ENCODE data around the gene BMP6.
"Not testable (repeated sequence)": the region's sequence is repeated elsewhere in the genome, so short reads cannot be mapped to it uniquely, and the experiment has no call there.

BMP6 gene

GRCh38 chr6:7812623-7813022 lies 86.7 kb downstream of the BMP6 start:
- no peak overlapping the region for H3K23ac ChIP-seq (ENCODE audit: low read length)
- H3K36me3 ChIP-seq (ENCODE audit: control insufficient read depth, insufficient read depth, low read length) = no peaks in the 10 kb centered on the region
- H2BK15ac ChIP-seq (replicated peaks; ENCODE audit: low read depth) = no peak overlapping the region
- whole genome bisulfite sequencing (ENCODE audit: extremely low coverage, insufficient coverage, low lambda C conversion rate) = no CpG with 5 or more reads among the region's 2 CpGs
- no peak overlapping the region for H2AK5ac ChIP-seq (ENCODE audit: low read length)
- H3K18ac ChIP-seq (ENCODE audit: low read length) = no peak overlapping the region
- no peak overlapping the region for H3K4me3 ChIP-seq (ENCODE audit: low read length)
- H3K4ac ChIP-seq (ENCODE audit: low read depth, low read length) = no peak overlapping the region
- no peak overlapping the region for H4K5ac ChIP-seq (ENCODE audit: low read length)
- H4K8ac ChIP-seq (ENCODE audit: low read depth, low read length) = no peak overlapping the region
- no peak for DNase-seq
- H2BK5ac ChIP-seq (ENCODE audit: low read length) = no peak overlapping the region
- no peaks in the 10 kb centered on the region for H3K4me1 ChIP-seq (ENCODE audit: control insufficient read depth, low read depth, low read length)
- no peaks in the 10 kb centered on the region for H3K79me2 ChIP-seq (ENCODE audit: control insufficient read depth, insufficient read depth, low read length)
- no peak overlapping the region for H2BK120ac ChIP-seq (ENCODE audit: low read depth, low read length)
- no peaks in the 10 kb centered on the region for H3K27me3 ChIP-seq (ENCODE audit: insufficient read depth, low read length, poor library complexity)
- H3K4me2 ChIP-seq (ENCODE audit: low read length) = no peak overlapping the region
- no peak overlapping the region for H3K56ac ChIP-seq (ENCODE audit: low read length)
- no peak overlapping the region for H3K9ac ChIP-seq (ENCODE audit: low read length)
- H3K79me1 ChIP-seq (ENCODE audit: low read length) = no peaks in the 10 kb centered on the region
- H3K27ac ChIP-seq (ENCODE audit: low read depth, low read length) = no peak overlapping the region

DNA sequence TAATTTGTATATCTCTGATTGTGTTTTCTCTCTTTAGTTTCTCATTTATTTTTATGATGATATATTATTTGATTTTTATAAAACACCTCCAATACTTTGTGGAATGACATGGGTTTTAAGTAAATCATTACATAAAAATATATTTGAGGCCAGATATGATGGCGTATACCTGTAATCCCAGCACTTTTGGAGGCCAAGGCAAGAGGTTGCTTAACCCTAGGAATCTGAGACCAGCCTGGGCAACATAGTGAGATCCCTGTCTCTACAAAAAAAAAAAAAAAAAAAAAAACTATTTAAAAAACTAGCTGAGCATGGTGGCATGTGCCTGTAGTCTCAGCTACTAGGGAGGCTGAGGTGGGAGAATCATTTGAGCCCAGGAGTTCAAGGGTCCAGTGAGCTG lies 87.3 kb downstream of the BMP6 start:
- H4K8ac ChIP-seq (ENCODE audit: low read depth, low read length) = no peak overlapping the region
- H3K9ac ChIP-seq (ENCODE audit: low read length) = no peak overlapping the region
- no peak for DNase-seq
- no peak overlapping the region for H4K5ac ChIP-seq (ENCODE audit: low read length)
- no peak overlapping the region for H3K4me2 ChIP-seq (ENCODE audit: low read length)
- H3K4ac ChIP-seq (ENCODE audit: low read depth, low read length) = no peak overlapping the region
- no peaks in the 10 kb centered on the region for H3K27me3 ChIP-seq (ENCODE audit: insufficient read depth, low read length, poor library complexity)
- H2BK15ac ChIP-seq (replicated peaks; ENCODE audit: low read depth) = no peak overlapping the region
- no CpG with 5 or more reads among the region's 1 CpG for WGBS (ENCODE audit: extremely low coverage, insufficient coverage, low lambda C conversion rate)
- H3K23ac ChIP-seq (ENCODE audit: low read length) = no peak overlapping the region
- H2BK5ac ChIP-seq (ENCODE audit: low read length) = no peak overlapping the region
- H3K4me1 ChIP-seq (ENCODE audit: control insufficient read depth, low read depth, low read length) = no peaks in the 10 kb centered on the region
- no peaks in the 10 kb centered on the region for H3K79me1 ChIP-seq (ENCODE audit: low read length)
- no peak overlapping the region for H2BK120ac ChIP-seq (ENCODE audit: low read depth, low read length)
- H3K18ac ChIP-seq (ENCODE audit: low read length) = no peak overlapping the region
- no peak overlapping the region for H3K4me3 ChIP-seq (ENCODE audit: low read length)
- no peak overlapping the region for H3K27ac ChIP-seq (ENCODE audit: low read depth, low read length)
- no peaks in the 10 kb centered on the region for H3K79me2 ChIP-seq (ENCODE audit: control insufficient read depth, insufficient read depth, low read length)
- no peak overlapping the region for H3K56ac ChIP-seq (ENCODE audit: low read length)
- H3K36me3 ChIP-seq (ENCODE audit: control insufficient read depth, insufficient read depth, low read length) = no peaks in the 10 kb centered on the region
- no peak overlapping the region for H2AK5ac ChIP-seq (ENCODE audit: low read length)

- Histone ChIP-seq H3K56ac (ENCODE audit: low read length) (no peak overlapping the region), H2BK120ac (ENCODE audit: low read depth, low read length) (no peak overlapping the region), H3K23ac (ENCODE audit: low read length) (no peak overlapping the region), H4K5ac (ENCODE audit: low read length) (no peak overlapping the region), H4K8ac (ENCODE audit: low read depth, low read length) (no peak overlapping the region), H3K27ac (ENCODE audit: low read depth, low read length) (no peak overlapping the region), H3K9ac (ENCODE audit: low read length) (no peak overlapping the region), H3K4me1 (ENCODE audit: control insufficient read depth, low read depth, low read length) (no peaks in the 10 kb centered on the region), H3K79me2 (ENCODE audit: control insufficient read depth, insufficient read depth, low read length) (no peaks in the 10 kb centered on the region), H3K4me2 (ENCODE audit: low read length) (no peak overlapping the region), H2BK5ac (ENCODE audit: low read length) (no peak overlapping the region), H2BK15ac (replicated peaks; ENCODE audit: low read depth) (no peak overlapping the region), H3K36me3 (ENCODE audit: control insufficient read depth, insufficient read depth, low read length) (no peaks in the 10 kb centered on the region), H3K4ac (ENCODE audit: low read depth, low read length) (no peak overlapping the region), H3K27me3 (ENCODE audit: insufficient read depth, low read length, poor library complexity) (no peaks in the 10 kb centered on the region), H3K4me3 (ENCODE audit: low read length) (no peak overlapping the region), H3K79me1 (ENCODE audit: low read length) (no peaks in the 10 kb centered on the region), H2AK5ac (ENCODE audit: low read length) (no peak overlapping the region), H3K18ac (ENCODE audit: low read length) (no peak overlapping the region)
- no CpG with 5 or more reads among the region's 3 CpGs for WGBS (ENCODE audit: extremely low coverage, insufficient coverage, low lambda C conversion rate)
- peak; percentile 70 for DNase-seq
These were observed 87.8 kb downstream of the BMP6 start for GRCh38 chr6:7813704-7814103.

DNA sequence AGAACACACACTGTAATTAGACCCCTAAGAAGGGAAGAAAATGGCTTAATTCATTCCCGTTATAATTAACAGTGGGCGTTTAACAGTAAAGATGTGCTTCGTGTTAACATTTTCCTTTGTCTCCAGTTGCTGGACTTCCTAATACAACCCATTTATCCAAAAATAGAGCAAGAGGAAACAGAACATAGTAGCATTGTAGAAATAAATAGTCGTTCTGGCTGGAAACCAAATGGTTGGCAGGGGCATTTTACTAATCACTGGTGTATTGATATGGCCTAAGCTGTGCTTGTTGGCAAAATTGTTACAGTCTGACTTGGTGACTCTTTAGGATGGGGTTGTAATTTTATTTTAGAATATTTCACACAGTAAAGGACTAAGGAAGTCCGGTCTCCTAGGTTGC lies 89.8 kb downstream of the BMP6 start:
- Histone ChIP-seq H3K4me1 (ENCODE audit: control insufficient read depth, low read depth, low read length) (no peaks in the 10 kb centered on the region), H4K8ac (ENCODE audit: low read depth, low read length) (no peak overlapping the region), H4K5ac (ENCODE audit: low read length) (no peak overlapping the region), H3K27me3 (ENCODE audit: insufficient read depth, low read length, poor library complexity) (no peaks in the 10 kb centered on the region), H2BK15ac (replicated peaks; ENCODE audit: low read depth) (no peak overlapping the region), H3K4me3 (ENCODE audit: low read length) (no peak overlapping the region), H3K9ac (ENCODE audit: low read length) (no peak overlapping the region), H3K79me1 (ENCODE audit: low read length) (no peaks in the 10 kb centered on the region), H3K79me2 (ENCODE audit: control insufficient read depth, insufficient read depth, low read length) (no peaks in the 10 kb centered on the region), H2BK5ac (ENCODE audit: low read length) (no peak overlapping the region), H2AK5ac (ENCODE audit: low read length) (no peak overlapping the region), H3K18ac (ENCODE audit: low read length) (no peak overlapping the region), H3K27ac (ENCODE audit: low read depth, low read length) (no peak overlapping the region), H3K4me2 (ENCODE audit: low read length) (no peak overlapping the region), H3K56ac (ENCODE audit: low read length) (no peak overlapping the region), H3K36me3 (ENCODE audit: control insufficient read depth, insufficient read depth, low read length) (no peaks in the 10 kb centered on the region), H3K23ac (ENCODE audit: low read length) (no peak overlapping the region), H2BK120ac (ENCODE audit: low read depth, low read length) (no peak overlapping the region), H3K4ac (ENCODE audit: low read depth, low read length) (no peak overlapping the region)
- WGBS (ENCODE audit: extremely low coverage, insufficient coverage, low lambda C conversion rate) = no CpG with 5 or more reads among the region's 5 CpGs
- no peak for DNase-seq

DNA sequence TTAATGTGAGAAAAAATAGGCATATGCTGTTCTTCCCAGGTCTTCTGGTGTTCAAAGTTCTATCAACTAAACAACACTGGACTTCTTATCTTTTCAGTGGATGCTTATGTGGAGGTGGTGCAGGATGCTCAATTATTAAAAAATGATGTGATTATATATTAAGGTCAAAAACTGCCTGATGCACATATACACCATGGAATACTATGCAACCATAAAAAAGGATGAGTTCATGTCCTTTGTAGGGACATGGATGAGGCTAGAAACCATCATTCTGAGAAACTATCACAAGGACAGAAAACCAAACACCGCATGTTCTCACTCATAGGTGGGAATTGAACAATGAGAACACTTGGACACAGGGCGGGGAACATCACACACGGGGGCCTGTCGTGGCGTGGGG lies 91.3 kb downstream of the BMP6 start:
- not testable (repeated sequence) for H3K4me3 ChIP-seq (ENCODE audit: low read length); H2AK5ac ChIP-seq (ENCODE audit: low read length); H3K36me3 ChIP-seq (ENCODE audit: control insufficient read depth, insufficient read depth, low read length); H3K9ac ChIP-seq (ENCODE audit: low read length); H3K27ac ChIP-seq (ENCODE audit: low read depth, low read length); H3K79me1 ChIP-seq (ENCODE audit: low read length); H3K4me2 ChIP-seq (ENCODE audit: low read length); H2BK120ac ChIP-seq (ENCODE audit: low read depth, low read length); H3K4ac ChIP-seq (ENCODE audit: low read depth, low read length); H3K4me1 ChIP-seq (ENCODE audit: control insufficient read depth, low read depth, low read length); H3K56ac ChIP-seq (ENCODE audit: low read length); H2BK15ac ChIP-seq (replicated peaks; ENCODE audit: low read depth); DNase-seq; H2BK5ac ChIP-seq (ENCODE audit: low read length); H3K27me3 ChIP-seq (ENCODE audit: insufficient read depth, low read length, poor library complexity); H4K8ac ChIP-seq (ENCODE audit: low read depth, low read length); H4K5ac ChIP-seq (ENCODE audit: low read length); H3K18ac ChIP-seq (ENCODE audit: low read length); H3K23ac ChIP-seq (ENCODE audit: low read length); H3K79me2 ChIP-seq (ENCODE audit: control insufficient read depth, insufficient read depth, low read length)
- no CpG with 5 or more reads among the region's 5 CpGs for WGBS (ENCODE audit: extremely low coverage, insufficient coverage, low lambda C conversion rate)
